HG03060 (cell line): ENCODE measurements around the gene INSC.

ENCODE experiments used
- ATAC-seq: cut with Tn5 transposase; IDR thresholded peaks from one replicate; pipeline ENCODE4 v1.9.1; 2021; ENCODE audit warnings: low read depth, moderate number of reproducible peaks; ENCODE audit not compliant: unreplicated experiment

The INSC gene

DNA sequence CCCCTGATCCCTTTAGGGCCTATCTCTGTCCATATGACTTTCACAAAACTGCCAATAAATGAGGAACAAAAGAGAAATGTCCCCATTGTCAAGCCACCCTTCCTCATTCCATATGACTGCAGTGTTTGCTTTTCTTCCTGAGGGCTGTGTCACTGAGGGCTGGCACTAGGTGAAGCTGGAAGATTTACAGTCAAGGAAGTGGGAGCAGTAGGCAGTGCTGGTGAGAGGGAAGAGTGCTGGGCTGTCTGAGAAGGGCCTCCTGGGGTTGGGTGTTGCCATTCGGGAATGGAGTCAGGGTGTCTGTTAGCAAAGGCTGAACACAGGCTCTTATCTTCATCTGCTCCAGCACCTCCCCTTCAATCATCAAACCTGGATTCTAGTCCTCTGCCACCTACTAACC, 30.9 kb downstream of the INSC start:
- no peak for ATAC-seq

DNA sequence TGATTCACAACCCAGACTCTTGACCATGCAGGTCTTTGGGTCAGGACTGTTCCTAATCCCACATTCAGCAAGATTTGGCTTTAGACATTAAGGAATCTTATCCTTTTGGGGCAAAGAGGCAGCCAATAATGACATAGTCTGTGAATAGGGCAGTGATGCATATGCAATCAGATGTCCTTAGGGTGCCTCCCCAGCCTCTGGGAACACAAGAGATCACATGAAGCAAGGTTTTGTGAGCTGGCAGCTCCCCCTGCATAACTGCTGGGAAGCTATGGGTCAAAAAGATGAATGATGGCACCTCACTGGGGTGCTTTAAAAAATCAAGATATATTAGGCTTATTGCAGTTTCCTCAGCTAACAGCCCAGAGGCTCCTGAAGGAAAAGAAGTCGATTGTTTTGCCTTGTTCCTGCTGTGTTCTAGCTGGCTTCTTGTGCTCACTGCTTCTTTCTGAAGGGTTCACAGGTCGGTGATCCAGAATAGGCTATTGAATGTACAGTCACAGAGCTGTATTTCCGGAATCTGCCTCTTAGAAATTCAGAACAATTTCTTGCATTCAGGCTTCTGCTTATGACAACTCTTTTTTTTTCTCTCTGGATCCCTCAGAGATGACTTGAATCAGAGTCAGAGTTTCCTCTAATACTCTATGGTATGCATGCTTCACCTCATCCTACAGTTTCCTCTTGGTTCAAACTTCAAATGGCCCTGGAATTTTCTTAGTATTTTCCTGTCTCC, 31.7 kb downstream of the INSC start:
- no peak for ATAC-seq

DNA sequence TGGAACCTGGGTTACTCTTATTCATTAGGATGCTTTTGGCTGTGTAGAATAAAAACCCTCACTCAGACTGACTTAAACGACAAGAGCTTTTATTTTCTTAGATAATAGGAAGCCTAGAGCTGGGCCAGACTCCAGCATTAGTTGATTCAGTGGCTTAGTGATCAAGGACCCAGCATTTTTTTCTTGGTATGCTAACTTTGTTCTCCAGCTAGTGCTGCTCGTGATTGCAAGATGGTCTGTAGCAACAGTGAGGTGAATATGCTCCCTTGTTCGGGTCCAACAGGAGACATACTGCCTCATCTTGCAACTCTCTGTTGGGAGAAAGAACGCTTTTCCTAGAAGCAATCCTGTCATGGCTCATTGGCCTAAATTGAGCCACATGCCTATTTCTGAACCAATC, 33.4 kb downstream of the INSC start:
- ATAC-seq = no peak

DNA sequence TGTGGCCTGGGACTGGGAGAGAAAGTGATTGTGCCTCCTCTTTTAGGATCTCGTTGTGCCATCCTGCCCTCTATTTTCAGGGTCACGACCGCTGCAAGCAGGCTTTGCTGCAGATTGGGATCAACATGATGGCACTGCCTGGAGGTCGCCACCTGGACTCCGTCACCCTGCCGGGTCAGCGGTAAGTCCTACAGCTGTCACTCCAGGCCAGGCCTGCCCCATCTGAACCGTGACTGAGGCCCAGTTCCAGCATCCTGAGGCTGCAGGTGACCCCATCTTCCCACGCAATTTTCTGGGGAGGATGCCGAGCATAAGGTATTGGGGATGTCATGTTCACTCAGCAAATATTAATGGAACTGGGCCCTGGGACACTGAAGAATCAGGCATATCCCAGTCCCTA, 34.3 kb downstream of the INSC start:
- ATAC-seq = no peak

DNA sequence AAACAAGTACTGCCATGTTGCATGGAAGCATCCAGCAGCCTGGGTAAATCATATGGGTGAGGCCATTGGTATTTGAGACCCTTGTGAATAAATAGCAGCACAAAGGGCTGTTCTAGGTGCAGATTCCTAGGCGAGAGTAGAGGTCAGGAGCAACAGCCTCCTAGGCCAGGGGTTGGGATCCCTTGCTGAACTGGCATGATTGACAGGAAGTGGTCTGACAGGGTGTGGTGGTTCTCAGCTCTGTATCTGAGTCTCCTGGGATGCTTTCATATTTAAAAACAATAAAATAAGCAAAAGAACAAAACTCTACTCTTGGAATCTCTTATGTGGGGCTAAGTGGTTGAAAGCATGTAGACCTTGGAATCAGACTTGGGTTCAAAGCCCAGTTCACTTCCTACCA, 35.8 kb downstream of the INSC start:
- ATAC-seq = no peak

DNA sequence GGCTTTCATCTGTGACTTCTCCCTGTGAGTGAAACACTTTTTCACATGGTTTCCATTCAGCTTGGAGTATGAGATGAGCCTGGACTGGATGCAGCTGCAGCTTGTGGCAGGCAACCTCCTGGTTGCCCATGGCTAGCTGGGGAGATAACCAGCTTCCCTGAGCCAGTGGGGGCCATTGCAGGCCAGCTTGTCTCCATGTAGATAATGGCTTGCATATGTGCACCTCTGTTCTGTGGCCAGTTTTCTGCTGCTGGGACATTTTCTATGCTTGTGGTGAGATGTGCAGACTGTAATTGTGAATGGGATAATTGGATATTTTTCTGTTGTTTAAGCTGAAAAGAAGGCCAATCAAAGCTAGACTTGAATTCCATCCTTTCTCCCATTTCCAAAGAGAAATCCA, 38.5 kb downstream of the INSC start:
- no peak for ATAC-seq

DNA sequence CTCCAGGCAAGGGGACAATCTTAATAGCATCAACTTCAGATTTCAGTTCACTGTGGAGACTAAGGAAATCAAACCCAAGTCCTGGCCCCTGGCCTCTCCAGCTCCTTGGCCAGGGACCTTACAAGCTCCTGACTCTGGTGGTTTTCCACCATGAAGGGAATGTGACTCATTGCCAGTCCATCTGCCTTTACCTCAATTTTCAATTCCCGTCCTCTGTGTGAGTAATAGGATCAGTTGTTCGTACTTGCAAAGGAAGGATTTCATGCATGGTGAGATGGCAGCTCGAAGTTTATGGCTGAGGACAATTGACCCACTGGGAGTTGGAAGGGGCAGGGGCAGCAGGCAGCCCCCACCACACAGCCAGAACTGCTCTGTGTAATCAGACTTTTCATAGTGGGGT, 42.5 kb downstream of the INSC start:
- no peak for ATAC-seq

DNA sequence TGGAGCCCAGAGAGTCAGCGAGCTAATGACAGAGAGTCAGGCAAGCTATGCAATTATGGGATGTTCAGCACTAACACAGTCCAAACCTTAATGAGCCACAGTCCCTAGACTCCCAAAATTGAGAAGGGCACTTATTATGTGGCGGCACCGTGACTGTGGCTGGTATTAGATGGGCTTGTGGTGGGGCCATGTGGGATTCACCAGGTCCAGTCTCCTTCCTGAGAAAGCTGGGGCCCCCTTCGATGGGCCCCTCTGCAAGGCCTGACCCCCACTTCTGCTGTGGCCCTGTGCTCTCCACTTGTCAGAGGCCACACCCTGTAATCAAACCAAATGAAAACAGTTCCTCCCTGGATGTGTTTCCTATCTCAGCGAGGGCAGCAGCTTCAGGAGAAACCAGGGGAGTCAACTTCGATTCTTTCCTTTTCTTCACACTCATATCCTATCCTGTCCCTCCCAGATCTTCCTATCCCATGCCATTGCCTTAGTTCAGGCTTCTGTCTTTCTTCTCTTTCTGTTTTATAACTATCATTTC, 42.9 kb downstream of the INSC start:
- ATAC-seq = no peak

DNA sequence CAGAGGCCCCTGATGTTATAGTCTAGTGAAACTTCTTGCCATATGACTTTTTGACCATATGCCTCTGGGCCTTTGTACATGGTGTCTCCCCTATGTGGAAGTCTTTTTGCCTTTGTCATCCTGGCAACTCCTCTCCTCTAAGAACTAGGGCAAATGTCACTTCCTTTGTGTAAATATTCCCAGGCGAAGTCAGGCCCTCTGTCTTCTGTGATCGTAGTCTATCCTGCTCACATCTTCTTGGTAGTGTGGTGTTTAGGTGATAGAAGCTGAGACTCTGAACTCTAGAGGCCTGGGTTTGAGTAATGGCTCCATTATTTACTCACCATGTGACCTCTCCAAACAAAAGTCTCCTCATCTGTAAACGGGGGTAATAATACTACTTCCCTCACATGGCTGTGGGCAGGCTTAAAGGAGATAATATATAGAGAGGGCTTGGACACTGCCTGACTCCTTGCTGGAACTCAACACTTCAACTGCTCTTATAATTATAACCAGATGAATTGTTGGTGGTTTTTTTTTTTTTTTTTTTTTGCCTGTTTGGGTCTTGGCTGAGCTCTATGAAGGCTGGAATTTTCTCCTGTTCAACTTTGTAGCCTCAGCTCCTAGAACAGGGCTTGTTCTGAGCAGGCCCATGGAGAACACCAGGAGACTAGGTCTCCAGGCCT, 43.8 kb downstream of the INSC start:
- ATAC-seq = no peak

DNA sequence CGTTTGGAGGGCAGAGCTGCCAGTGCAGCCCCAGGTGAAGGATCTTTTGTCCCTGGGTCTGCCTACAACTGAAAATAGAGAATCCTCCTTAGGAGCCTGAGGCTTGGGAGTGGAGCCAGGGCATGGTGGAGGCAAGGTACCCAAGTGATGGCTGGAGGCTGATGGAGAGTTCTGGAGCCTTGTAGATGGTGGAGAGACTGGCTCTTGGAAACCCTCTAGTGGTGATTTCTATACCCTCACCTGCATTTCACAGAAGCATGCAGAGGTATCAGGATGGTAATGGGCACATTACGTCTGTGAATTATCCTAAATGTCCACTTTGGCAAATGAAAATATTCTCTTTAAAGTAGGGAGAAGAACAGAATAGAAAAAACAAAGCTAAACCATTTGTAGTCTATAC, 44.4 kb downstream of the INSC start:
- peak; percentile 56 for ATAC-seq

DNA sequence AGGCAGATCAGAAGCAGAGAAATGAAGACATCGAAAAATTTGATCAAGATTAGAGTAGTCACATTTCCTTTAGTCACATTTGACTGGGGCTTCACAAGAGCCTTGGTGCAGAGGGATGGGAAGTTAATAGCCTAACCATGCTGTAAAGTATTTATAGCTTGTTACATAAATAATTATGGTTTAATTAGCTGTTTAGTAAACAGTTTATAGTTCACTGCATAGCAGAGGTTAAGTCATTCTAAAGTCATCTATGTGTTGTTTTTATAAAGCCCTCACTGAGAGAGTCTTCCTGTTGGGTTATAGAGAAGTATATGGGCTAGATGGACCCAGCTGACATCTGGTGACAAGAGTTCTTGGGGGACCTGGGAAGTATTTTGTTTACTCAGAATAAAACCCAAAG, 47.1 kb downstream of the INSC start:
- no peak for ATAC-seq

DNA sequence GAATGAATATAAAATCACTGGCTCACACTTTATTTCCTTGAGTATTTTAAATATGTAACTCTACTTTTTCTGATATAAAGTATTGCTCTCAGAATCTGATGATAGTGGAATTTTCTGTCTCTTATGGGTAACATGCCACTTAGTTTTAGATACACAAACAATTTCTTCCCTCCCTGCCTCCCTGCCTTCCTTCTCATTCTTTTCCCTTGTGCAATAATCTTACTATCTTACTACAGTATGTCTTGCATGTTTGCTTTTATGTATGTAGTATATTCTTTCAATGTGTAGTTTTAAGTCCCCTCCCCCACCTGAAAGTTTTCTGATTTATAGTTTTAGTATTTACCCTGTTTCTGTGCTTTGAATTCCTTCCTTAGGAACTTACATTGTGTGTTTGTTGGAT, 48.4 kb downstream of the INSC start:
- ATAC-seq = no peak

DNA sequence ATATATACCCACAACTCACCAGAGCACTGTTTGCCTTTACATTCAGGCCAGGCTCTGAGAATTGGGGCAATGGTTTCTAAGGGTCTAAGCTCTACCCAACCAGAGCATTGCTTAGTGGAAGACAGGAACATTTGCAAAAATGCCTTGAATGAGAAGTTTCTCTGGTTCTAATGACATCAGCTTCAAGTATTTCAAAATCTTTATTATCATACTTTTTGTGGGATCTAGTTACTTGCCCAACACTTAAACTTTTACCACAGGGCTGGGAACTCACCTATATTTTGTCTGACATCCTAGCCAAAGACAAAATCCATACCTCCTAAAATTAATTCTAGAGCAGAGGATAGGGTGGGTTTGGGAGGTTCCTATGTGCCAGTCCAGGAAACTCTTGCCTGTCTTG, 51.5 kb downstream of the INSC start:
- ATAC-seq = no peak

DNA sequence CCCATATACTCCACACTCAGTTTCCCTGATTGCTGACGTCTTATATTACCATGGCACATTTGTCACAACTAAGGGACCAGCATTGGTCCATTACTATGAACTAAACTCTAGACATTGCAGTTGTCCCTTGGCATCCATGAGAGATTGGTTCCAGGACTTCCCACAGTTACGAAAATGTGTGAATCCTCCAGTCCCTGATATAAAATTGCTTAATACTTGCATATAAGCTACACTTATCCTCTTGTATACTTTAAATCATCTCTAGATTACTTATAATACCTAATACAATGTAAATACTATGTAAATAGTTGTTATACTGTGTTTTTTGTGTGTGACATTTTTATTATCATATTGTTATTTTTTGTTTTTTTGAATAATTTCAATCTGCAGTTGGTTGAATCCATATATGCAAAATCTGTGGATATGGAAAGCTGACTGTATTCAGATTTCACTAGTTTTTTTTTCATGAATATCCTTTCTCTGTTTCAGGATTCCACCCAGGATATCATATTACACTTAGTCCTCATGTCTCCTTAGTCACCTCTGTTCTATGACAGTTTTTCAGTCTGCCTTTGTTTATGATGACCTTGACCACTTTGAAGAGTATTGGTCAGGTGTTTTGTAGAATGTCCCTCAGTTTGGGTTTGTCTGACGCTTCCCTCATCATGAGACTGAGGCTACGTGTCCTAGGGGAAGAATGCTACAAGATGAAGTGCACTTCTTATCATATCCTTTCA, 55.3 kb downstream of the INSC start:
- ATAC-seq = no peak

DNA sequence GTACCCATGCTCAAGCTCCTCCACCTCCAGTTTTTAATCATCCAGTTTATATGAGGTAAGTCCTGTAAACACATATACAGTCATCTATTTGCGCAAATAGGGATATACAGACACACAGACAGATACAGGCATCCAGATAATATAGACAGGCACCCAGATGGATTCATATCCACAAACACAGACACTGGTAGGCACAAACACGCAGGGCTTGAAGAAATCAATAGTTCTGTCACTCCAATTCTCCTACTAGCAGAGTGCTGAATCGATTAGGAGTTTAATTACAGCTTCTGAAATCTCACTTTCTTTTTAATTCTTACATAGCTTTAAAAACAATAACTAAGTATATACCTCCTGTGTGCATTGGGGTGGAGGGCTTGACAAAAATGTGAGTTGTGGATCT, 56.0 kb downstream of the INSC start:
- no peak for ATAC-seq

DNA sequence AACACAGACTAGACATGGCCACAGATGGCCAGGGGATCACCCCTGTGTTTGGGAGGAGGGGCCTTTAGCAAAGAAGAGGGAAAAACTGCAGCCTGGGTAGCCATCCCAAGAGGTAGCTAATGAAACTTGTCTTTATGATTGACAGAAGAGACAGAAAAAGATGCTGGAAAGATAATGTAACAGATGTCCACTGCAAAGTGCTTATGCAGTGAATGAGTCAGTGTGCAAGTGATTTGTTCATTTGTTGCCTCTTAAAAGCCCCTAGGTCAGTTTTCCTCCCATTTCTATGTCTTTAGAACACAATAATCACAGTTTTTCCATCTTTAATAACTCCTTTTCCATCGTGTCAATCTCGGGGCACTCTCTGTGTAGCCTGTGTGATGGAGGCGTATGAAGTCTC, 57.2 kb downstream of the INSC start:
- ATAC-seq = no peak

DNA sequence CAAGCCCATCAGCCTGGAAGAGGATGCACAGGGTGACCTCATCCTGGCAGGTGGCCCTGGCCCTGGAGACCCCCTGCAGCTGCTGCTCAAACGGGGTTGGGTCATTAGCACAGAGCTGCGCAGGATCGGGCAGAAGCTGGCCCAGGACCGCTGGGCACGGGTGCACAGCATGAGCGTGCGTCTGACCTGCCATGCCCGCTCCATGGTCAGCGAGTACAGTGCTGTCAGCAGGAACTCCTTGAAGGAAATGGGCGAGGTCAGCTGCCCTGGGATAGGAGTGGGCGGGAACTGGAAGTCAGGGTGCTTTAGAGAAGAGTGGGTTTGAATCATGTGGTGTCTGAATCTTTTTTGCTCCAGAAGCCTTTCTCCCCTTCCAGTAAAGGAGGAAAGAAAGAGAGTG, 61.1 kb downstream of the INSC start:
- no peak for ATAC-seq

DNA sequence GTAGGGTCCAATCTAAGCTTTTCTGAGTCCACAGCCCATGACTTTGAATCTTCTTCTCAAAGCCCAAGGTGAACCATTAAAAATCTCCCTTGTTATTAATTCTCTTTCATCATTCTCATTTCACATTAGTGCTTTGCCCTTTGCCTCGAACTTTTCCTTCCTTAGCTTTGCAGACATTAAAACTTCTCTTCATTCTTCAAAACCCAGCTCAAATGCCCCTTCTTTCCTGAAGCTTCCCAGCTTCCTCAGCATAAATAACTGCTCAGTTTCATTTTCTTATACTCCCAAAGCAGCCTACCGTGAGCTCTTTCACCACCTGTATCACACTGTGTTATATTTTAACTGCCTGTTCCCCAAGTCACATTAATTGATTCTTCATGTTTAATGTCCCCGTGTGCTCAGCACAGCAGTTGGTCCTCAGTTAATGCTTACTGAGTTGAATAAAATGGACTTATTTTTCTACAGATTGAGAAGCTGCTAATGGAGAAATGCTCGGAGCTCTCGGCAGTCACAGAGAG, 62.0 kb downstream of the INSC start:
- no peak for ATAC-seq

DNA sequence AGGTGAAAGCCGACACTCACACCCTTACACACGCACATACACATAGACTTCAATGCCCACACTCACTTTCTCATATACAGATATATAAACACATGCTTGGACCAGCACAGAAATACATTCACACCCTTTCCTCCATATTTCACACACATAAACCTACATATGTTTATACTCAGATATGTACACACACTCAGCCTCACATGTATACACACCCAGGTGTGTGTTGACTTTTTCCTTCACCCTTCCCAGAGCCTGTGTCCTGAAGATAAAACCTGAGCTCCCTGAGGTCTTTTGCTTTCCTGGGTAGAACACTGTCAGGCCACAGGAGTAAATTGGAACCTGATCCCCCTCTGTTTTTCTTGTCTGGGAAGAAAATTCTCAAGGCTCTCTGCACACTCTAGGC, 62.8 kb downstream of the INSC start:
- no peak for ATAC-seq

DNA sequence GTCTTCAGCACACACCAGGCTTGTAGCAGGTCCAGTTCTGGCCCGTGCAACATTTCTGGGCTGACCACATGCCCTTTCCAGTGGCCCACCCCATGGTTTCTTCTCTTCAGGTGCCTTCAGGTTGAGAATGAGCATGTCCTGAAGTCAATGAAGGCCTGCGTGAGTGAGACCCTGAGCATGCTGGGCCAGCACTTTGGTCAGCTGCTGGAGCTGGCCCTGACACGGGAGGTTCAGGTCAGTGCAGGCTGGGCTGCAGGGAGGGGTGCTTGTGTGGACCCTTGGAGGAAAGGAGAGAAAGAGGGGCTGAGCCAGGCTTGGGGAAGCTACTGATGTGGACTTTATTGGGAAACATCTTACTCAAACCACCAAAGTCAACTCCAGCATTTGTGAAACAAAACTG, 63.5 kb downstream of the INSC start:
- ATAC-seq = no peak

DNA sequence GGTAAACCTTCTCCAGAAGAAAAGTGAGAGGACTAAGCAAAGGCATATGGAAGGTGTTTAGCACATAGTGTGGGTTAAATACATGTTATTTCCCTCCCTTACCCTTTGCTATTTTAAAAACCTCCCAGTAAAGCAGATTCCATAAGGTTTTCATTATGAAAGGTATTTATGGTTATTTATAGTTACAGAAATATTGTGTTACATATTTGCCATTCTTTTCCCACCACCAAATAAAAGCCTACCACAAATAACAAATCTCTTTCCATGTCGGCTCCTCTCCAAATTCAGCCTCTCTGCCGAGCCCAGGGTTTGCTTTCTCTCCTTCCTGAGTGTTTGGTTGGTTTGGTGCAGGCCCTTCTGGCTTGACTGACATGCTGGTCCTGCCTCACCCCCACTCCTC, 64.4 kb downstream of the INSC start:
- ATAC-seq = no peak
